PC-3 (cell line): ENCODE measurements around the gene PLD1. TPM values are rescaled to one million over a fixed set of nuclear protein-coding genes. Genes with fewer than 3 reads are reported as not detected.

Source experiments
- ATAC-seq: fragments of 200-7000 bp; cut with Tn5 transposase; 2 replicates; pipeline ENCODE4 v1.9.1; 2020; ENCODE audit warnings: mild to moderate bottlenecking, moderate library complexity
- BruUV-seq: library from RNA; stranded (reverse); fragments of 400-500 nt; replicated peaks from 2 replicates; lab custom pipeline; 2021; lab: Mats Ljungman, UMichigan
- CTCF ChIA-PET: fragments of 300-600 bp; sonication (Branson Sonifier 250); formaldehyde crosslinking; loops from one replicate; lab custom pipeline; 2022; ENCODE audit warnings: antibody characterized with exemption; lab: Charles Lee
- POLR2A ChIA-PET: fragments of 300-600 bp; sonication (Branson Sonifier 250); formaldehyde crosslinking; loops from one replicate; lab custom pipeline; 2022; ENCODE audit warnings: antibody characterized with exemption; ENCODE audit not compliant: unreplicated experiment; lab: Charles Lee
- DNase-seq: peaks from one replicate; pipeline ENCODE4 v3.0.0-alpha.2; 2015
- H2AFZ ChIP-seq: fragments of 300-600 bp; sonication (generic); 2 replicates; pipeline ENCODE4 v1.6.0; 2016; ENCODE audit warnings: antibody characterized with exemption, low read length
- H3F3A ChIP-seq: fragments of 300-600 bp; sonication (generic); one replicate; pipeline ENCODE4 v1.6.0; 2017; ENCODE audit warnings: antibody characterized with exemption, low read length, control low read depth, mild to moderate bottlenecking; ENCODE audit not compliant: unreplicated experiment
- H3K27ac ChIP-seq: fragments of 300-600 bp; sonication (generic); 2 replicates; pipeline ENCODE4 v1.5.1; 2016; ENCODE audit warnings: mild to moderate bottlenecking, low read length
- H3K27me3 ChIP-seq: fragments of 300-600 bp; sonication (generic); 2 replicates; pipeline ENCODE4 v1.6.1; 2016; ENCODE audit warnings: low read length, mixed read lengths
- H3K36me3 ChIP-seq: fragments of 300-600 bp; sonication (generic); 2 replicates; pipeline ENCODE4 v1.6.1; 2016; ENCODE audit warnings: low read depth, mixed run types, low read length, mixed read lengths
- H3K4me1 ChIP-seq: fragments of 300-600 bp; sonication (generic); 2 replicates; pipeline ENCODE4 v1.5.1; 2016; ENCODE audit warnings: low read length; ENCODE audit not compliant: insufficient read depth
- H3K4me2 ChIP-seq: fragments of 300-600 bp; sonication (generic); 2 replicates; pipeline ENCODE4 v1.6.0; 2016; ENCODE audit warnings: low read length
- H3K4me3 ChIP-seq: fragments of 300-600 bp; sonication (generic); 2 replicates; pipeline ENCODE4 v1.5.1; 2016; ENCODE audit warnings: mild to moderate bottlenecking, low read length, mixed read lengths
- H3K79me2 ChIP-seq: fragments of 300-600 bp; sonication (generic); 2 replicates; pipeline ENCODE4 v1.6.1; 2017; ENCODE audit warnings: low read length, mixed read lengths
- H3K9ac ChIP-seq: fragments of 300-600 bp; sonication (generic); 2 replicates; pipeline ENCODE4 v1.6.0; 2016; ENCODE audit warnings: mild to moderate bottlenecking, low read length
- H3K9me2 ChIP-seq: fragments of 300-600 bp; sonication (generic); replicated peaks from 2 replicates; pipeline ENCODE4 v1.6.1; 2016; ENCODE audit warnings: mixed run types, low read length, mixed read lengths
- H3K9me3 ChIP-seq: fragments of 300-600 bp; sonication (generic); 2 replicates; pipeline ENCODE4 v1.6.1; 2016; ENCODE audit warnings: low read length, mixed read lengths
- H4K20me1 ChIP-seq: fragments of 300-600 bp; sonication (generic); 2 replicates; pipeline ENCODE4 v1.6.1; 2016; ENCODE audit warnings: low read length, mixed read lengths
- EZH2 ChIP-seq: fragments of 300-600 bp; sonication (generic); IDR thresholded peaks from one replicate; pipeline ENCODE4 v1.6.1; 2017; ENCODE audit warnings: antibody characterized with exemption, mild to moderate bottlenecking, low read length; ENCODE audit not compliant: unreplicated experiment
- EZH2phosphoT487 ChIP-seq: fragments of 300-600 bp; sonication (generic); IDR thresholded peaks from 2 replicates; pipeline ENCODE4 v1.6.1; 2018; ENCODE audit warnings: mild to moderate bottlenecking, antibody characterized with exemption, low read length, borderline replicate concordance
- intact Hi-C: fragments of 100-400 bp; cut with micrococcal nuclease; formaldehyde crosslinking; loops from 2 replicates; pipeline ENCODE4 v1.9.0; 2023
- total RNA-seq: library from RNA; depleted of rRNA; stranded (reverse); fragments of >200 nt; gene quantifications from 2 replicates; pipeline ENCODE4 v1.2.3, GENCODE V29; 2014
- TF ChIP-seq, protein P1 (sequence below): fragments of 300-600 bp; sonication (generic); conservative IDR thresholded peaks from 2 replicates; pipeline ENCODE4 v1.5.1; 2017; ENCODE audit warnings: antibody characterized with exemption, low read depth, mild to moderate bottlenecking, low read length

Gene PLD1
- total RNA-seq, 1 experiment from 2014 or later = 7.3 TPM

DNA sequence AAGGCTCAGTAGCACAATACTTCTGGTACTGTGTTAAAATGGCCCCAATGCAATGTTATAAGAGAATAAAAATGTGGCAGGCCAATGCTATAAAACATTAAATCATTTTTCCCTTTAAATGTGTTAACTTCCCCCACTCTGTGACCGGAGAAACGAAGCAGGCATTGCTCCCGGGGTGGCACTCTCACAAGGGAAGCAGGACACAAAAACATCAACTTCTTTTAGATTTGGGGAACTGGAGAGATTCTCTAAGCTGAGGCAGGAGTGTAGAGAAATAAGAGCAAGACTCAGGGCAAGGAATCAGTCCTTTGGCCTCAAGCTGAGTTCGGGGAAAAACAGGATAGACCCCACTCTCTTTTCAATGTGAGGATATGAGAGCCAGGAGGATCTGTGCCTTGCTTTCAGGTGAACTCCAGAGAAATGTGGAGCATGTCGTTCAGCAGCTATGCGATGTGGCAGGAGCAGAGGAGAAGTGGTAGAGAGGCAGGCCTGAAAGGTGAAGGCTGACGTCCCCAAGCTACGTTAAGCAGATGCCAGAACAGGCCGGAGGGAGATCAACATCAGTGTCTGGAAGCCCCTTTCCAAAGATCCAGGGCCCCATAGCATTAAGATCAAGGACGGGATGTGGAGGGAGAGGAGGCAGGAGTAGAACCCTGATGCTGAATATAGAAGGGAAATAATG is 160.2 kb downstream of the PLD1 start:
- Histone ChIP-seq H3K27ac (no peak overlapping the region), H3K9me2 (no peaks in the 10 kb centered on the region), H3K4me3 (no peak overlapping the region), H3K79me2 (no peaks in the 10 kb centered on the region), H3F3A (no peaks in the 10 kb centered on the region), H3K9ac (no peak overlapping the region), H3K4me1 (no peaks in the 10 kb centered on the region), H3K4me2 (no peak overlapping the region), H3K36me3 (no peaks in the 10 kb centered on the region), H3K9me3 (no peaks in the 10 kb centered on the region), H2AFZ (no peak overlapping the region), H3K27me3 (no peaks in the 10 kb centered on the region), H4K20me1 (no peaks in the 10 kb centered on the region)
- CTCF ChIA-PET = interaction anchor here (0.6 kb wide), 1 partner anchor 51 kb away, joined by 3 read pairs; no protein-coding TSS in a partner anchor
- intact Hi-C loops = loop anchor here (5.0 kb wide), 3 partner anchors 542 to 827 kb away; no protein-coding TSS in a partner anchor
- no peak for TF ChIP-seq EZH2
- no peak for TF ChIP-seq EZH2phosphoT487
- TF ChIP-seq, protein P1, sequence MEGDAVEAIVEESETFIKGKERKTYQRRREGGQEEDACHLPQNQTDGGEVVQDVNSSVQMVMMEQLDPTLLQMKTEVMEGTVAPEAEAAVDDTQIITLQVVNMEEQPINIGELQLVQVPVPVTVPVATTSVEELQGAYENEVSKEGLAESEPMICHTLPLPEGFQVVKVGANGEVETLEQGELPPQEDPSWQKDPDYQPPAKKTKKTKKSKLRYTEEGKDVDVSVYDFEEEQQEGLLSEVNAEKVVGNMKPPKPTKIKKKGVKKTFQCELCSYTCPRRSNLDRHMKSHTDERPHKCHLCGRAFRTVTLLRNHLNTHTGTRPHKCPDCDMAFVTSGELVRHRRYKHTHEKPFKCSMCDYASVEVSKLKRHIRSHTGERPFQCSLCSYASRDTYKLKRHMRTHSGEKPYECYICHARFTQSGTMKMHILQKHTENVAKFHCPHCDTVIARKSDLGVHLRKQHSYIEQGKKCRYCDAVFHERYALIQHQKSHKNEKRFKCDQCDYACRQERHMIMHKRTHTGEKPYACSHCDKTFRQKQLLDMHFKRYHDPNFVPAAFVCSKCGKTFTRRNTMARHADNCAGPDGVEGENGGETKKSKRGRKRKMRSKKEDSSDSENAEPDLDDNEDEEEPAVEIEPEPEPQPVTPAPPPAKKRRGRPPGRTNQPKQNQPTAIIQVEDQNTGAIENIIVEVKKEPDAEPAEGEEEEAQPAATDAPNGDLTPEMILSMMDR = no peak
- no TSS peak for BruUV-seq
- ATAC-seq = no peak
- no peak for DNase-seq
- POLR2A ChIA-PET = interaction anchor here (0.5 kb wide), 1 partner anchor 151 kb away, joined by 6 read pairs; no protein-coding TSS in a partner anchor

DNA sequence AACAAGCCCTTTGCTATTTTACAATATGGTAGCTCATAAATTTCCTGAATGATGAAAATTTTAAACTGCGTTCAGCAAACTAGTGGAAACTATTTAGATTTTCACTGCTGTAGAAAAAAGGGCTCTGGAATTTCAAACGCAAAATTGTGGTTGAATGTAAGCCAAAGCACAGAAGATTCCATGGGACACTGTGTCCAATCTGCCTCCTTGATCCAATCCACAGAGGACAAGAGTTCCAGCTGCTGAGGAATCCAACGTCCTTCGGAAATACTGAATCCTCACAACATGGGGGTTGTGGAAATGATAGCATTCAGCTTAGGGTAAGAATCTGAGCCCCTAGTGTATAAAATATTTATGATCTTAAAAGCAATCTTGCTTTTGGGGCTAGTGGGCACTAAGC is 161.0 kb downstream of the PLD1 start:
- Histone ChIP-seq H3K27ac (no peak overlapping the region), H3K9ac (no peak overlapping the region), H4K20me1 (no peaks in the 10 kb centered on the region), H3K79me2 (no peaks in the 10 kb centered on the region), H2AFZ (no peak overlapping the region), H3K4me1 (no peaks in the 10 kb centered on the region), H3F3A (no peaks in the 10 kb centered on the region), H3K4me3 (no peak overlapping the region), H3K9me3 (no peaks in the 10 kb centered on the region), H3K9me2 (no peaks in the 10 kb centered on the region), H3K4me2 (no peak overlapping the region), H3K36me3 (no peaks in the 10 kb centered on the region), H3K27me3 (no peaks in the 10 kb centered on the region)
- BruUV-seq = no TSS peak
- TF ChIP-seq, protein P1 = no peak
- TF ChIP-seq EZH2 (no peak), EZH2phosphoT487 (no peak)
- ChIA-PET POLR2A (no interaction called here), CTCF (no interaction called here)
- intact Hi-C loops = loop anchor here (5.0 kb wide), 3 partner anchors 543 to 828 kb away; no protein-coding TSS in a partner anchor
- no peak for DNase-seq
- ATAC-seq = no peak

DNA sequence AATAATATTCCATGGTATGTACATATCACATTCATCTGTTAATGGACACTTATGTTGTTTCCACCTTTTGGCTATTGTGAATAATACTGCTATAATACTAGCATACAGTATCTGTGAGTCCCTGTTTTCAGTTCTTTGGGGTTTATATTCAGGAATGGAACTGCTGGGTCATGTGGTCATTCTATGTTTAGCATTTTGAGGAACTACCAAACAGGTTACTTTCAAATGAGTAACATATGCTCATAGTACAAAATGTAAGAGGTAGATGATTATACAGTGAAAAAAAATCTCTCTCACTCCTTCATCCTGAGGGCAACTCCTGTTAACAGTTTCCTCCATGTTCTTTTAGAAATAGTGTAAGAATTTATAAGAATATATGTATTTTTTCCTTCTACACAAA is 162.2 kb downstream of the PLD1 start:
- intact Hi-C loops = loop anchor here (5.0 kb wide), 3 partner anchors 544 to 829 kb away; no protein-coding TSS in a partner anchor
- Histone ChIP-seq H3K36me3 (no peaks in the 10 kb centered on the region), H3K4me2 (no peak overlapping the region), H3K27me3 (no peaks in the 10 kb centered on the region), H3K9me2 (no peaks in the 10 kb centered on the region), H3K4me1 (no peaks in the 10 kb centered on the region), H3K9me3 (no peaks in the 10 kb centered on the region), H3K79me2 (no peaks in the 10 kb centered on the region), H3K27ac (no peak overlapping the region), H4K20me1 (no peaks in the 10 kb centered on the region), H2AFZ (no peak overlapping the region), H3K4me3 (no peak overlapping the region), H3K9ac (no peak overlapping the region), H3F3A (no peaks in the 10 kb centered on the region)
- DNase-seq = no peak
- CTCF ChIA-PET = no interaction called here
- no TSS peak for BruUV-seq
- TF ChIP-seq EZH2 (no peak), EZH2phosphoT487 (no peak)
- TF ChIP-seq, protein P1 = no peak
- ATAC-seq = no peak
- POLR2A ChIA-PET = no interaction called here
